Measurements from ENCODE around the gene GPR132. TPM values are rescaled to one million over a fixed set of nuclear protein-coding genes. Genes with fewer than 3 reads are reported as not detected.
"Not testable (repeated sequence)": the region's sequence is repeated elsewhere in the genome, so short reads cannot be mapped to it uniquely, and the experiment has no call there.

Gene GPR132
- total RNA-seq, 2 donors from 2014 or later = 0.27 to 3.3 TPM

DNA sequence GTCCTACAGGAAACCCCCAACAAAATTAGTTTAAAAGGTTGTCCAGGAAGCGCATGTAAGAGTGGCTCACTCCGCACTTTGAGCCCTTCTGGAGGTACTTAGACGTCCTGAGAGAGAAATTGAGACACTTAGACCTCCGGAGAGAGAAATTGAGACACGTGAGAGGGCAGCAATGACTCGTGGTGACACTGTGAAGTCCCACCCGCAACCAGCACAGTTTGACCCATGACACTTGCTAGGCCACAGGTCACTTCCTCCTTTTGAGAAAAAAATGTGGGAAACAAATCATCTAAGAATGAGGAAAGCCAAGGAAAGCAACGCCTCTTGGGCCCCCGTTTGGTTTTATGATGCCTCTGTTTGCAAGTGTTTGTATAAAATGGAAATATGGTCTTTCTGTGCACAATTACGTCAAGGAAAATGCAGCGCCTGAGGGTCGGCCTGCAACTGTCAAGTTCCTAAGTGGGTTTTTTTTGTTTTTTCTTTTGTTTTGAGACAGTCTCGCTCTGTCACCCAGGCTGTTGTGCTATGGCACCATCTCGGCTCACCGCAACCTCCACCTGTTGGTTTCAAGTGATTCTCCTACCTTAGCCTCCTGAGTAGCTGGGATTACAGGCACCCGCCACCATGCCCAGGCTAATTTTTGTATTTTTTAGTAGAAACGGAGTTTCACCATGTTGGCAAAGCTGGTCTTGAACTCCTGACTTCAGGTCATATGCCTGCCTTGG is 30.8 kb downstream of the GPR132 start:
- no peak overlapping the region for H3K9ac ChIP-seq (ENCODE audit: extremely low read depth, low read length, poor library complexity, severe bottlenecking)
- no peaks in the 10 kb centered on the region for H3K36me3 Mint-ChIP-seq (ENCODE audit: low read depth)
- H3K27ac Mint-ChIP-seq = no peak overlapping the region
- no peak overlapping the region for H3K27ac ChIP-seq (ENCODE audit: low read depth, low read length)
- H3K4me1 Mint-ChIP-seq = peaks cover 16% of the 10 kb centered on the region
- peaks cover 35% of the 10 kb centered on the region for H3K27me3 Mint-ChIP-seq (ENCODE audit: insufficient read depth)
- peaks cover 26% of the 10 kb centered on the region for H3K27me3 ChIP-seq (ENCODE audit: control insufficient read depth, insufficient read depth, low read length, poor library complexity, severe bottlenecking)
- no peak overlapping the region for H3K4me3 ChIP-seq (ENCODE audit: low read length)
- H3K9me3 Mint-ChIP-seq = no peaks in the 10 kb centered on the region
- no peaks in the 10 kb centered on the region for H3K4me1 ChIP-seq (ENCODE audit: control insufficient read depth, insufficient read depth, low read length)
- no peaks in the 10 kb centered on the region for H3K9me3 ChIP-seq (ENCODE audit: control insufficient read depth, low read length)
- 88 to 91% methylated on average over 16 to 17 of the region's 17 CpGs for WGBS, 2 experiments (ENCODE audit: insufficient coverage in 1 of 2, insufficient read length in 1 of 2)
- DNase-seq = no peak
- H3K36me3 ChIP-seq (ENCODE audit: control insufficient read depth, insufficient read depth, low read length) = no peaks in the 10 kb centered on the region
- H3K4me3 Mint-ChIP-seq = peak overlapping the region; percentile 54
- TF ChIP-seq, protein P1, sequence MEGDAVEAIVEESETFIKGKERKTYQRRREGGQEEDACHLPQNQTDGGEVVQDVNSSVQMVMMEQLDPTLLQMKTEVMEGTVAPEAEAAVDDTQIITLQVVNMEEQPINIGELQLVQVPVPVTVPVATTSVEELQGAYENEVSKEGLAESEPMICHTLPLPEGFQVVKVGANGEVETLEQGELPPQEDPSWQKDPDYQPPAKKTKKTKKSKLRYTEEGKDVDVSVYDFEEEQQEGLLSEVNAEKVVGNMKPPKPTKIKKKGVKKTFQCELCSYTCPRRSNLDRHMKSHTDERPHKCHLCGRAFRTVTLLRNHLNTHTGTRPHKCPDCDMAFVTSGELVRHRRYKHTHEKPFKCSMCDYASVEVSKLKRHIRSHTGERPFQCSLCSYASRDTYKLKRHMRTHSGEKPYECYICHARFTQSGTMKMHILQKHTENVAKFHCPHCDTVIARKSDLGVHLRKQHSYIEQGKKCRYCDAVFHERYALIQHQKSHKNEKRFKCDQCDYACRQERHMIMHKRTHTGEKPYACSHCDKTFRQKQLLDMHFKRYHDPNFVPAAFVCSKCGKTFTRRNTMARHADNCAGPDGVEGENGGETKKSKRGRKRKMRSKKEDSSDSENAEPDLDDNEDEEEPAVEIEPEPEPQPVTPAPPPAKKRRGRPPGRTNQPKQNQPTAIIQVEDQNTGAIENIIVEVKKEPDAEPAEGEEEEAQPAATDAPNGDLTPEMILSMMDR (conservative IDR thresholded peaks at IDR 0.05) = no peak

DNA sequence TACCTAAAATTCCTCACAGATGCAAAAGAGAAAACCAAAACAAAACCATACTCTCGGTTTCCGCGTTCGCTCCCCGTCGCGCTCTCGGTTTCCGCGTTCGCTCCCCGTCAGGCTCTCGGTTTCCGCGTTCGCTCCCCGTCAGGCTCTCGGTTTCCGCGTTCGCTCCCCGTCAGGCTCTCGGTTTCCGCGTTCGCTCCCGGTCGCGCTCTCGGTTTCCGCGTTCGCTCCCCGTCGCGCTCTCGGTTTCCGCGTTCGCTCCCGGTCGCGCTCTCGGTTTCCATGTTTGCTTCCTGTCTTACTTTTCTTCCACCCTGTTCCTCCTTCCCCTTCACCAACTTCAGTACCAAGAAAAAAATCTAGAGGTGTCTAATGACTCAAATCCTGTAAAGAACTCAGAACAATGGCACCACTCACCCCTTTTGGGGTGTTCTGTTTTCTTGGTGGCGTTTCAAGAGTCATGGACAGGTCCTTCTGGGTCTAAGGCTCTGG is 31.8 kb downstream of the GPR132 start:
- Histone ChIP-seq H3K4me3 (ENCODE audit: low read length) (peak overlapping the region; percentile 75), H3K27me3 (ENCODE audit: control insufficient read depth, insufficient read depth, low read length, poor library complexity, severe bottlenecking) (peaks cover 26% of the 10 kb centered on the region)
- WGBS, 2 experiments (ENCODE audit: insufficient coverage in 1 of 2, insufficient read length in 1 of 2) = 39 to 79% methylated on average over 33 to 45 of the region's 45 CpGs
- not testable (repeated sequence) for H3K27ac ChIP-seq (ENCODE audit: low read depth, low read length); H3K9ac ChIP-seq (ENCODE audit: extremely low read depth, low read length, poor library complexity, severe bottlenecking); H3K4me1 ChIP-seq (ENCODE audit: control insufficient read depth, insufficient read depth, low read length); DNase-seq; H3K36me3 ChIP-seq (ENCODE audit: control insufficient read depth, insufficient read depth, low read length); H3K9me3 ChIP-seq (ENCODE audit: control insufficient read depth, low read length); H3K9me3 Mint-ChIP-seq; H3K36me3 Mint-ChIP-seq (ENCODE audit: low read depth); H3K27ac Mint-ChIP-seq
- Mint-ChIP-seq H3K4me1 (peaks cover 11% of the 10 kb centered on the region), H3K4me3 (peak overlapping the region; percentile 54), H3K27me3 (ENCODE audit: insufficient read depth) (peaks cover 40% of the 10 kb centered on the region)

DNA sequence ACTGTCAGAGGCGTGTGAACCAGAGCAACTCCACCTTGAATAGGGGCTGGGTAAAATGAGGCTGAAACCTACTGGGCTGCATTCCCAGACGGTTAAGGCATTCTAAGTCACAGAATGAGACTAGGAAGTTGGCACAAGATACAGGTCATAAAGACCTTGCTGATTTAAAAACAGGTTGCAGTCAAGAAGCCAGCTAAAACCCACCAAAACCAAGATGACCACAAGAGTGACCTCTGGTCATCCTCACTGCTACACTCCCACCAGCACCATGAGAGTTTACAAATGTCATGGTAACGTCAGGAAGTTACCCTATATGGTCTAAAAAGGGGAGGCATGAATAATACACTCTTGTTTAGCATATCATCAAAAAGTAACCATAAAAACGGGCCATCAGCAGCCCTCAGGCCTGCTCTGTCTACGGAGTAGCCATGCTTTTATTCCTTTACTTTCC is 32.8 kb downstream of the GPR132 start:
- H3K27me3 Mint-ChIP-seq (ENCODE audit: insufficient read depth) = peaks cover 50% of the 10 kb centered on the region
- not testable (repeated sequence) for H3K36me3 Mint-ChIP-seq (ENCODE audit: low read depth); H3K4me3 Mint-ChIP-seq; H3K9me3 Mint-ChIP-seq; DNase-seq; H3K27ac Mint-ChIP-seq; H3K27ac ChIP-seq (ENCODE audit: low read depth, low read length); H3K36me3 ChIP-seq (ENCODE audit: control insufficient read depth, insufficient read depth, low read length); H3K4me1 ChIP-seq (ENCODE audit: control insufficient read depth, insufficient read depth, low read length); H3K9me3 ChIP-seq (ENCODE audit: control insufficient read depth, low read length); H3K9ac ChIP-seq (ENCODE audit: extremely low read depth, low read length, poor library complexity, severe bottlenecking)
- Histone ChIP-seq H3K27me3 (ENCODE audit: control insufficient read depth, insufficient read depth, low read length, poor library complexity, severe bottlenecking) (peaks cover 26% of the 10 kb centered on the region), H3K4me3 (ENCODE audit: low read length) (peak overlapping the region; percentile 75)
- H3K4me1 Mint-ChIP-seq = peaks cover 11% of the 10 kb centered on the region
- 87 to 88% methylated on average over 4 to 5 of the region's 5 CpGs for WGBS, 2 experiments (ENCODE audit: insufficient coverage in 1 of 2, insufficient read length in 1 of 2)

DNA sequence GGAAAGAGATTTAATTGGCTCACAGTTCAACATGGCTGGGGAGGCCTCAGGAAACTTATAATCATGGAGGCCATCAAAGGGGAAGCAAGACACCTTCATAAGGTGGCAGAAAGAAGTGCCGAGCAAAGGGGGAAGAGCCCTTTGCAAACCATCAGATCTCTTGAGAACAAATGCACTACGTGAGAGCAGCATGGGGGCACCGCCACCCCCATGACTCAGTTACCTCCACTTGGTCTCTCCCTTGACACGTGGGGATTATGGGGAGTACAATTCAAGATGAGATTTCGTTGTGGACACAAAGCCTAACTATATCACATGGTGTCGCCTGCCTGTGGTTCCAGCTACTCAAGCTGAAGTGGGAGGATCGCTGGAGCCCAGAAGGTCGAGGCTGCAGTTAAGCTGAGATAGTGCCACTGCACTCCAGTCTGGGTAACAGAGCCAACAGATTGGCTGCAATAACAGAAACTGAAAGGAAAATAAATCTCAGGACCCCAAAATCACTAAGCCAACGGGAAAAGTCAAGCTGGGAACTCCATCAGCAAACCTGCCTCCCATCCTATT is 34.3 kb downstream of the GPR132 start:
- TF ChIP-seq, protein P1 (conservative IDR thresholded peaks at IDR 0.05) = no peak
- H3K27me3 Mint-ChIP-seq (ENCODE audit: insufficient read depth) = peaks cover 56% of the 10 kb centered on the region

More for the DNA sequence above, 34.3 kb downstream of the GPR132 start:
- no peak overlapping the region for H3K27ac ChIP-seq (ENCODE audit: low read depth, low read length)
- H3K4me3 ChIP-seq (ENCODE audit: low read length) = no peak overlapping the region
- Mint-ChIP-seq H3K36me3 (ENCODE audit: low read depth) (no peaks in the 10 kb centered on the region), H3K4me3 (no peak overlapping the region), H3K4me1 (peaks cover 11% of the 10 kb centered on the region), H3K9me3 (no peaks in the 10 kb centered on the region), H3K27ac (no peak overlapping the region)
- no peaks in the 10 kb centered on the region for H3K36me3 ChIP-seq (ENCODE audit: control insufficient read depth, insufficient read depth, low read length)
- peaks cover 26% of the 10 kb centered on the region for H3K27me3 ChIP-seq (ENCODE audit: control insufficient read depth, insufficient read depth, low read length, poor library complexity, severe bottlenecking)
- H3K4me1 ChIP-seq (ENCODE audit: control insufficient read depth, insufficient read depth, low read length) = no peaks in the 10 kb centered on the region
- 85 to 87% methylated on average over 8 to 9 of the region's 9 CpGs for WGBS, 2 experiments (ENCODE audit: insufficient coverage in 1 of 2, insufficient read length in 1 of 2)
- no peaks in the 10 kb centered on the region for H3K9me3 ChIP-seq (ENCODE audit: control insufficient read depth, low read length)
- no peak for DNase-seq
- no peak overlapping the region for H3K9ac ChIP-seq (ENCODE audit: extremely low read depth, low read length, poor library complexity, severe bottlenecking)
